ENCODE measurements around the gene RNF223. TPM values are rescaled to one million over a fixed set of nuclear protein-coding genes. Genes with fewer than 3 reads are reported as not detected.

The RNF223 gene
- total RNA-seq, 4 donors from 2014 or later, result not detected

- TF ChIP-seq CTCF (IDR thresholded peaks at IDR 0.05; ENCODE audit: low read depth), result no peak
Measured at GRCh38 chr1:1053682-1054081, 20.4 kb downstream of the RNF223 start.

- TF ChIP-seq CTCF (IDR thresholded peaks at IDR 0.05; ENCODE audit: low read depth), result no peak
Measured at GRCh38 chr1:1053022-1053421, 21.1 kb downstream of the RNF223 start.

- no peak for TF ChIP-seq CTCF (IDR thresholded peaks at IDR 0.05; ENCODE audit: low read depth)
Measured at GRCh38 chr1:1052003-1052840, 21.9 kb downstream of the RNF223 start.

GRCh38 chr1:1051127-1051810 is 22.8 kb downstream of the RNF223 start:
- TF ChIP-seq CTCF (IDR thresholded peaks at IDR 0.05; ENCODE audit: low read depth), result no peak

GRCh38 chr1:1050577-1051052 is 23.5 kb downstream of the RNF223 start:
- TF ChIP-seq CTCF (IDR thresholded peaks at IDR 0.05; ENCODE audit: low read depth), result no peak

- TF ChIP-seq CTCF (IDR thresholded peaks at IDR 0.05; ENCODE audit: low read depth), result no peak
Measured at GRCh38 chr1:1049318-1050165, 24.6 kb downstream of the RNF223 start.

Data from subcutaneous adipose tissue (tissue), 4 donors.